A549 (cell line): ENCODE data around the gene KIAA1614. TPM values are rescaled to one million over a fixed set of nuclear protein-coding genes. Genes with fewer than 3 reads are reported as not detected.

Source experiments
- ATAC-seq, 2 experiments: fragments of 200-7000 bp in 1 of 2; fragments of >200 bp in 1 of 2; cut with Nextera tagmentation in 1 of 2; cut with Tn5 transposase in 1 of 2; 3 replicates each; pipeline versions ENCODE4 v1.8.0 to v1.9.1; 2018 to 2020; ENCODE audit warnings: mild to moderate bottlenecking in 1 of 2, moderate library complexity in 1 of 2
- CTCF ChIA-PET: fragments of 300-600 bp; sonication (Branson Sonifier 250); formaldehyde crosslinking; extraction: SDS; loops from one replicate; lab custom pipeline; 2021; ENCODE audit warnings: antibody characterized with exemption, inconsistent platforms; lab: Yijun Ruan, JAX
- POLR2A ChIA-PET: fragments of 350-600 bp; formaldehyde crosslinking; extraction: SDS; loops from one replicate; lab custom pipeline; 2021; ENCODE audit warnings: antibody characterized with exemption, inconsistent platforms; lab: Yijun Ruan, JAX
- DNase-seq, 2 experiments: peaks; one replicate each; pipeline versions ENCODE4 v3.0.0 to v3.0.0-alpha.2; 2011 to 2016; ENCODE audit warnings: low read depth in 1 of 2, low spot score in 1 of 2
- FAIRE-seq: peaks from 2 replicates; lab custom pipeline; 2011; peaks lifted over from hg19 to GRCh38; lab: Jason Lieb, UNC
- H3K27ac ChIP-seq, 2 experiments: fragments of >200 bp; sonication (Bioruptor Twin); formaldehyde crosslinking; 3 replicates each; pipeline ENCODE4 v1.5.1; 2016 to 2017
- H3K4me1 ChIP-seq: fragments of >200 bp; sonication (Bioruptor Twin); formaldehyde crosslinking; 3 replicates; pipeline ENCODE4 v1.6.1; 2016
- H3K4me2 ChIP-seq: fragments of >200 bp; sonication (Bioruptor Twin); formaldehyde crosslinking; 3 replicates; pipeline ENCODE4 v1.6.1; 2016
- H3K4me3 ChIP-seq: fragments of >200 bp; sonication (Bioruptor Twin); formaldehyde crosslinking; 3 replicates; pipeline ENCODE4 v1.5.1; 2016
- H3K9me3 ChIP-seq: fragments of >200 bp; sonication (Bioruptor Twin); formaldehyde crosslinking; 3 replicates; pipeline ENCODE4 v1.6.1; 2016
- BHLHE40 ChIP-seq: IDR thresholded peaks from 2 replicates; pipeline ENCODE4 v1.6.1; 2012; ENCODE audit warnings: low read depth, low read length, inconsistent platforms
- CBX2 ChIP-seq: fragments of 200-600 bp; sonication (generic); IDR thresholded peaks from 2 replicates; pipeline ENCODE4 v1.6.1; 2016; ENCODE audit warnings: low read depth, mild to moderate bottlenecking, borderline replicate concordance
- CHD2 ChIP-seq: fragments of 150-350 bp; IDR thresholded peaks from 2 replicates; pipeline ENCODE4 v1.6.1; 2014; ENCODE audit warnings: low read length; ENCODE audit not compliant: partially characterized antibody
- CTCF ChIP-seq: fragments of >200 bp; sonication (Bioruptor Twin); formaldehyde crosslinking; IDR thresholded peaks from 3 replicates; pipeline ENCODE4 v1.5.1; 2016
- E2F6 ChIP-seq: IDR thresholded peaks from 2 replicates; pipeline ENCODE4 v1.6.1; 2012; ENCODE audit warnings: low read depth, borderline replicate concordance
- EHF ChIP-seq: fragments of 250-450 bp; sonication (Bioruptor Pico); IDR thresholded peaks from 2 replicates; pipeline ENCODE4 v1.5.0; 2020; ENCODE audit warnings: mild to moderate bottlenecking
- ELK1 ChIP-seq: fragments of 150-350 bp; IDR thresholded peaks from 2 replicates; pipeline ENCODE4 v1.6.1; 2014; ENCODE audit warnings: low read depth, mild to moderate bottlenecking, low read length
- EP300 ChIP-seq, 2 experiments: fragments of >200 bp; sonication (Bioruptor Twin); formaldehyde crosslinking; IDR thresholded peaks; 2 replicates in 1 of 2; 3 replicates in 1 of 2; pipeline ENCODE4 v1.6.1; 2016 to 2017
- ESRRA ChIP-seq: fragments of 150-350 bp; IDR thresholded peaks from 2 replicates; pipeline ENCODE4 v1.6.1; 2014; ENCODE audit warnings: mild to moderate bottlenecking, low read length, borderline replicate concordance
- FOSB ChIP-seq: fragments of 250-450 bp; sonication (Bioruptor Pico); IDR thresholded peaks from 2 replicates; pipeline ENCODE4 v1.5.0; 2020; ENCODE audit warnings: mild to moderate bottlenecking, moderate library complexity
- FOSL2 ChIP-seq, 2 experiments: fragments of 450-650 bp in 1 of 2; fragments of >200 bp in 1 of 2; sonication (Bioruptor Twin) in 1 of 2; formaldehyde crosslinking; IDR thresholded peaks; 2 replicates each; pipeline versions ENCODE4 v1.5.0 to v1.6.1; 2016 to 2020; ENCODE audit warnings: mild to moderate bottlenecking in 1 of 2, moderate library complexity in 1 of 2
- GATA3 ChIP-seq: IDR thresholded peaks from 2 replicates; pipeline ENCODE4 v1.6.1; 2012; ENCODE audit warnings: borderline replicate concordance
- HEYL ChIP-seq: fragments of 250-450 bp; sonication (Bioruptor Pico); IDR thresholded peaks from 2 replicates; pipeline ENCODE4 v1.8.0; 2021; ENCODE audit warnings: mild to moderate bottlenecking, moderate library complexity
- HOXB5 ChIP-seq: fragments of 250-450 bp; sonication (Bioruptor Pico); IDR thresholded peaks from 2 replicates; pipeline ENCODE4 v1.5.0; 2020; ENCODE audit warnings: mild to moderate bottlenecking, moderate library complexity
- JUNB ChIP-seq: fragments of >200 bp; sonication (Bioruptor Twin); formaldehyde crosslinking; IDR thresholded peaks from 2 replicates; pipeline ENCODE4 v1.6.1; 2016
- KDM1A ChIP-seq: fragments of 200-600 bp; sonication (generic); IDR thresholded peaks from 2 replicates; pipeline ENCODE4 v1.6.1; 2016; ENCODE audit warnings: low read depth, mild to moderate bottlenecking
- MAX ChIP-seq: IDR thresholded peaks from 2 replicates; pipeline ENCODE4 v1.6.1; 2012
- MAZ ChIP-seq: fragments of 150-350 bp; IDR thresholded peaks from 2 replicates; pipeline ENCODE4 v1.6.1; 2014; ENCODE audit warnings: antibody characterized with exemption, low read depth, low read length, borderline replicate concordance
- MYC ChIP-seq: IDR thresholded peaks from 2 replicates; pipeline ENCODE4 v1.6.1; 2012; ENCODE audit warnings: mild to moderate bottlenecking, inconsistent platforms, low read length, improper control_type of control experiment, borderline replicate concordance
- NPAS2 ChIP-seq: fragments of 250-450 bp; sonication (Bioruptor Pico); IDR thresholded peaks from 2 replicates; pipeline ENCODE4 v1.8.0; 2022; ENCODE audit warnings: mild to moderate bottlenecking, moderate library complexity, borderline replicate concordance
- NR3C1 ChIP-seq: fragments of >200 bp; sonication (Bioruptor Twin); formaldehyde crosslinking; IDR thresholded peaks from 3 replicates; pipeline ENCODE4 v1.6.1; 2017
- POLR2A ChIP-seq: IDR thresholded peaks from 2 replicates; pipeline ENCODE4 v1.6.1; 2012; ENCODE audit warnings: mild to moderate bottlenecking, low read length
- RARB ChIP-seq: fragments of 250-450 bp; sonication (Bioruptor Pico); IDR thresholded peaks from 2 replicates; pipeline ENCODE4 v1.8.0; 2021; ENCODE audit warnings: mild to moderate bottlenecking, moderate library complexity
- REST ChIP-seq: fragments of 200-600 bp; sonication (generic); IDR thresholded peaks from 2 replicates; pipeline ENCODE4 v1.6.1; 2016; ENCODE audit warnings: antibody characterized with exemption, mild to moderate bottlenecking, moderate library complexity
- SMC3 ChIP-seq: fragments of >200 bp; sonication (Bioruptor Twin); formaldehyde crosslinking; IDR thresholded peaks from 3 replicates; pipeline ENCODE4 v1.6.1; 2018; ENCODE audit warnings: inconsistent platforms
- SREBF2 ChIP-seq: fragments of 450-650 bp; IDR thresholded peaks from 2 replicates; pipeline ENCODE4 v1.6.1; 2014; ENCODE audit warnings: mild to moderate bottlenecking, moderate library complexity
- TFCP2L1 ChIP-seq: fragments of 250-450 bp; sonication (Bioruptor Pico); IDR thresholded peaks from 2 replicates; pipeline ENCODE4 v1.5.0; 2021; ENCODE audit warnings: mild to moderate bottlenecking
- TP53 ChIP-seq: fragments of 250-450 bp; sonication (Bioruptor Pico); IDR thresholded peaks from 2 replicates; pipeline ENCODE4 v1.5.0; 2021; ENCODE audit warnings: mild to moderate bottlenecking, moderate library complexity
- ZC3H11A ChIP-seq: fragments of 450-650 bp; IDR thresholded peaks from 2 replicates; pipeline ENCODE4 v1.6.1; 2014; ENCODE audit warnings: antibody characterized with exemption, mild to moderate bottlenecking
- ZFP36 ChIP-seq: fragments of 450-650 bp; IDR thresholded peaks from 2 replicates; pipeline ENCODE4 v1.6.1; 2014; ENCODE audit warnings: borderline replicate concordance; ENCODE audit not compliant: partially characterized antibody
- ZNF302 ChIP-seq: fragments of 250-450 bp; sonication (Bioruptor Pico); IDR thresholded peaks from 2 replicates; pipeline ENCODE4 v1.9.0; 2021; ENCODE audit warnings: inconsistent platforms, mild to moderate bottlenecking, moderate library complexity
- WGBS: methylation state at CpG from one replicate; pipeline ENCODE4 v1.1.6; 2017; ENCODE audit errors: missing lambda C conversion rate; 5-methylcytosine and 5-hydroxymethylcytosine counted together
- polyA plus RNA-seq, 4 experiments: library from polyadenylated mRNA; depleted of rRNA in 3 of 4; stranded (reverse); fragments of >200 nt; fragmentation: RNase III in 1 of 4; extraction: RNeasy Plus Mini Kit Qiagen cat#74134 plus additional on column Dnase treatment in 1 of 4; gene quantifications; 2 replicates in 3 of 4; 3 replicates in 1 of 4; pipeline ENCODE4 v1.2.3, GENCODE V29; 2011 to 2017

KIAA1614 gene
- polyA plus RNA-seq, 2 of the 4 experiments (the other 2 are of a cell fraction): 0.25 to 0.84 TPM

GRCh38 chr1:180889325-180889724 lies 23.4 kb upstream of the KIAA1614 start:
- CTCF ChIA-PET: no interaction called here
- FAIRE-seq: no peak

GRCh38 chr1:180892272-180892671 lies 20.4 kb upstream of the KIAA1614 start:
- H3K27ac ChIP-seq: no peak overlapping the region
- DNase-seq (no peak), FAIRE-seq (no peak), ATAC-seq (no peak)
- no peaks in the 10 kb centered on the region for H3K9me3 ChIP-seq
- H3K4me1 ChIP-seq: no peaks in the 10 kb centered on the region
- no peak overlapping the region for H3K4me2 ChIP-seq
- POLR2A ChIA-PET: no interaction called here
- CTCF ChIA-PET: interaction anchor here (0.8 to 1.1 kb wide), 4 partner anchors 249 to 275 kb away, joined by 3 read pairs; no protein-coding TSS in a partner anchor
- no peak overlapping the region for H3K4me3 ChIP-seq
- WGBS: 91% methylated on average over 5 of the region's 5 CpGs
- TF ChIP-seq SMC3 (no peak), EHF (CRISPR knock-in tag) (no peak), ELK1 (no peak), RARB (CRISPR knock-in tag) (no peak), NR3C1 (no peak), MAX (no peak), FOSB (CRISPR knock-in tag) (no peak), MAZ (no peak), FOSL2 (IDR thresholded peaks at IDR 0.05) (no peak), FOSL2 (CRISPR knock-in tag; IDR thresholded peaks at IDR 0.05) (no peak), KDM1A (no peak), GATA3 (no peak), HEYL (CRISPR knock-in tag) (no peak), ZC3H11A (no peak), CTCF (no peak), JUNB (no peak), NPAS2 (CRISPR knock-in tag) (no peak), EP300 (IDR thresholded peaks at IDR 0.05) (no peak)

More at GRCh38 chr1:180889325-180889724, 23.4 kb upstream of the KIAA1614 start:
- WGBS: 82% methylated on average over 2 of the region's 2 CpGs
- no peak overlapping the region for H3K27ac ChIP-seq
- no peaks in the 10 kb centered on the region for H3K9me3 ChIP-seq
- POLR2A ChIA-PET: no interaction called here
- H3K4me3 ChIP-seq: no peak overlapping the region
- DNase-seq (no peak), ATAC-seq (no peak)
- H3K4me2 ChIP-seq: no peak overlapping the region
- TF ChIP-seq ESRRA (no peak), HOXB5 (CRISPR knock-in tag) (no peak), CHD2 (no peak), TFCP2L1 (CRISPR knock-in tag) (no peak), ZNF302 (CRISPR knock-in tag) (no peak), MYC (no peak), BHLHE40 (no peak), ZFP36 (no peak), SREBF2 (no peak), REST (no peak), FOSB (CRISPR knock-in tag) (no peak), CBX2 (no peak), RARB (CRISPR knock-in tag) (no peak), TP53 (CRISPR knock-in tag) (no peak), KDM1A (no peak), EP300 (IDR thresholded peaks at IDR 0.05) (no peak), POLR2A (no peak), E2F6 (no peak), GATA3 (no peak)
- no peaks in the 10 kb centered on the region for H3K4me1 ChIP-seq
